Testis (tissue), 3 donors: ENCODE measurements around the gene CAMTA2. TPM values are rescaled to one million over a fixed set of nuclear protein-coding genes. Genes with fewer than 3 reads are reported as not detected.
A peak's percentile ranks its signal among the peaks of the same experiment; 100 is the strongest.

Experiments used
- DNase-seq: peaks from one replicate; pipeline ENCODE4 v3.0.0-alpha.2; 2019
- H3K27ac ChIP-seq, 2 donors: fragments of 200-600 bp; sonication (generic); one replicate each; pipeline ENCODE4 v1.5.1; 2019
- H3K27me3 ChIP-seq: fragments of 200-600 bp; sonication (generic); one replicate; pipeline ENCODE4 v1.5.1; 2019
- H3K36me3 ChIP-seq: fragments of 200-600 bp; sonication (generic); one replicate; pipeline ENCODE4 v1.5.1; 2017; ENCODE audit warnings: low read depth; ENCODE audit errors: missing control alignments
- H3K4me1 ChIP-seq: fragments of 200-600 bp; sonication (generic); one replicate; pipeline ENCODE4 v1.5.1; 2019
- H3K4me3 ChIP-seq, 2 donors: fragments of 200-600 bp; sonication (generic); one replicate each; pipeline ENCODE4 v1.5.1; 2017 to 2019
- H3K9me3 ChIP-seq: fragments of 200-600 bp; sonication (generic); one replicate; pipeline ENCODE4 v1.5.1; 2017
- POLR2A ChIP-seq: fragments of 450-650 bp; IDR thresholded peaks from one replicate; pipeline ENCODE4 v1.6.1; 2017; ENCODE audit warnings: antibody characterized with exemption, mild to moderate bottlenecking, moderate library complexity
- WGBS, 2 donors: methylation state at CpG; one replicate each; pipeline ENCODE4 v1.1.5; 2018; 5-methylcytosine and 5-hydroxymethylcytosine counted together
- intact Hi-C: fragments of 100-400 bp; cut with DNase I; formaldehyde crosslinking; loops from one replicate; pipeline ENCODE4 v1.15.1; 2023; ENCODE audit warnings: low total_unique reads
- polyA plus RNA-seq: library from polyadenylated mRNA; stranded (reverse); fragments of 350-450 nt; fragmentation: Illumina TruSeq; extraction: RNeasy Lipid Tissue Mini Kit (QIAGEN cat#74804); gene quantifications from one replicate; pipeline ENCODE4 v1.2.3, GENCODE V29; 2014; ENCODE audit warnings: low read depth, low replicate concordance; ENCODE audit not compliant: insufficient read depth
- total RNA-seq, 2 donors: library from RNA; depleted of rRNA; stranded (reverse); fragments of >200 nt; gene quantifications; one replicate each; pipeline ENCODE4 v1.2.3, GENCODE V29; 2016
- TF ChIP-seq, protein P1 (sequence below), 3 experiments: fragments of 450-650 bp in 2 of 3; fragments of 200-600 bp in 1 of 3; sonication (generic) in 1 of 3; IDR thresholded peaks; one replicate each; pipeline ENCODE4 v1.5.1; 2016 to 2019; ENCODE audit warnings: antibody characterized with exemption in 3 of 3, mild to moderate bottlenecking in 2 of 3, moderate library complexity in 1 of 3

Gene CAMTA2
- total and polyA plus RNA-seq, 3 donors from 2014 or later, result 22.4 to 59.3 (median 51.3) TPM

DNA sequence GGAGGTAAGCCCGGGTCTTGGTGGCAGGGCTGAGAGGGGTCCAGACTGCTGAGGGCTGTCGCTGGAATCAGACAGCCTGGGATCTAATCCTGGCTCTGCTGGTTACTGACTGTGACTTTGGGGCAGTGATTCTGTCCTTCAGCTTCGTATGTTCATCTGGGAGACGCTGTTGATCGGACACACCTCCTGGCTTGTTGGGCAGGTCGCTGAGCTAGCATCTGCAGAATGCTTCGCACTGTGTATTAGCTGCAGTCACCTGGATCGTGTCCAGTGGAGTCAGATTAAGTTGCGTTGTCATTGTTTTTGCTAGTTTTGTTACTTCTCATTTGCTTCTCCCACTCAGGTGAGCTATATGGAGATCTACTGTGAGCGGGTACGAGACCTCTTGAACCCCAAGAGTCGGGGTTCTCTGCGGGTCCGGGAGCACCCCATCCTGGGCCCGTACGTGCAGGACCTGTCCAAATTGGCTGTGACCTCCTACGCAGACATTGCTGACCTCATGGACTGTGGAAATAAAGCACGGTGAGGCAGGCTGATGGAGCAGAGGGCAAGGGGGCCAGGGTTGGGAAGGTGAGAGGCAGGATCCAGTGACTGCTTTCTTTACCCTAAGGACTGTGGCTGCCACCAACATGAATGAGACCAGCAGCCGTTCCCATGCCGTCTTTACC lies 14.8 kb upstream of the CAMTA2 start:
- no peak for DNase-seq
- no peak for TF ChIP-seq POLR2A
- TF ChIP-seq, protein P1, sequence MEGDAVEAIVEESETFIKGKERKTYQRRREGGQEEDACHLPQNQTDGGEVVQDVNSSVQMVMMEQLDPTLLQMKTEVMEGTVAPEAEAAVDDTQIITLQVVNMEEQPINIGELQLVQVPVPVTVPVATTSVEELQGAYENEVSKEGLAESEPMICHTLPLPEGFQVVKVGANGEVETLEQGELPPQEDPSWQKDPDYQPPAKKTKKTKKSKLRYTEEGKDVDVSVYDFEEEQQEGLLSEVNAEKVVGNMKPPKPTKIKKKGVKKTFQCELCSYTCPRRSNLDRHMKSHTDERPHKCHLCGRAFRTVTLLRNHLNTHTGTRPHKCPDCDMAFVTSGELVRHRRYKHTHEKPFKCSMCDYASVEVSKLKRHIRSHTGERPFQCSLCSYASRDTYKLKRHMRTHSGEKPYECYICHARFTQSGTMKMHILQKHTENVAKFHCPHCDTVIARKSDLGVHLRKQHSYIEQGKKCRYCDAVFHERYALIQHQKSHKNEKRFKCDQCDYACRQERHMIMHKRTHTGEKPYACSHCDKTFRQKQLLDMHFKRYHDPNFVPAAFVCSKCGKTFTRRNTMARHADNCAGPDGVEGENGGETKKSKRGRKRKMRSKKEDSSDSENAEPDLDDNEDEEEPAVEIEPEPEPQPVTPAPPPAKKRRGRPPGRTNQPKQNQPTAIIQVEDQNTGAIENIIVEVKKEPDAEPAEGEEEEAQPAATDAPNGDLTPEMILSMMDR (IDR thresholded peaks at IDR 0.05), result no peak
- Histone ChIP-seq H3K36me3 (no peaks in the 10 kb centered on the region), H3K9me3 (no peaks in the 10 kb centered on the region), H3K4me1 (peaks cover 20% of the 10 kb centered on the region), H3K27me3 (no peaks in the 10 kb centered on the region), H3K4me3 (no peak overlapping the region), H3K27ac (no peak overlapping the region)
- intact Hi-C loops, result no loop called here
- 91 to 94% methylated on average over 20 of the region's 20 CpGs for WGBS, 2 donors

DNA sequence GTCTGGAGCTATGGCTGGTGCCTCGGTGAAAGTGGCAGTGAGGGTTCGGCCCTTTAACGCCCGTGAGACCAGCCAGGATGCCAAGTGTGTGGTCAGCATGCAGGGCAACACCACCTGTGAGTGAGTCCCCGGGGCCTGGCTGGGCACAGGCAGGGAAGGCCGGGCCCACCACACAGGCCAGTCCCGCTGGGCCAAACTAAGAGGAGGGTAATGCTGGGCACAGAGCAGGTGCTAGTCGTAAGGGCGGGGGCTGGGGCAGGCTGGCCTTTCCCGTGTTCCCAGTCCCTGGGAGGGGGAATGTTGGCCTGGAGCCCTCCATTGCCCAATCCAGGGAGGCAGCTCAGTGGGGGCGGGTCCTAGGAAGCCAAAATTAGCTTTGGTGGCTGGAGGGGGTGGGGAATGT lies 12.8 kb upstream of the CAMTA2 start:
- WGBS, 2 donors, result 79 to 83% methylated on average over 8 to 11 of the region's 11 CpGs
- H3K36me3 ChIP-seq, result no peaks in the 10 kb centered on the region
- no peak overlapping the region for H3K27ac ChIP-seq

DNA sequence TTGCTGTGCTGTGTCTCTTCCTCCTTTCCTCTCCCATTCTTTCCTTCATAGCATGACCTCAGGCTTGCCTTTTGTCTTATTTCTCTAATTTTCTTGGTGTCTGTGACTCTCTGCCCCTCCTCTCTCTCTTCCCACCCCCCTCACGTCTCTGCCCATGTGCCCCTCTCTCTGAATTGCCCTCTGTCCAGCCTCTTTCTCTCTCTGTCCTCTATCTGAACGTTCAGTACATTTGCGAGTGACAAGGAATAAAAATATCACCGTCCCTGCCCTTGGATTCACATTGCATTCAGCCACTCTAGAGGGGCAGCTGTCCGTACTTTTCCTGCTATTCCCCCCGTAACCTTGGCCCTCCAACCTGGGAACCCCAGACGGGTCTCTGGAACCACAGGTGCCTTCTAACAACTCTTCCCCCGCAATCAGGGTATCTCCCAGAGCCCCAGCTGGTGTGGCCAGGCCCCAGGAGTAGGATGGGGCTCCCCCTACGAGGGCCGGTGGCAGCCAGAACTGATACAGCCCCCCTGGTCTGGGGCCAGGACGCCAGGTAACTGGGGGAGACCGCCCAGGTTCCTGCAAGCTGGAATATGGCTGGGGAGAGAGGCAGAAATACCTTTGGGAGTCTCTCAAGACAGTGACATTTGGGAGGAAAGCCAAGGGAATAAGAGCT lies 12.1 kb upstream of the CAMTA2 start:
- Histone ChIP-seq H3K4me1 (peaks cover 20% of the 10 kb centered on the region), H3K9me3 (no peaks in the 10 kb centered on the region), H3K4me3 (no peak overlapping the region), H3K27ac (no peak overlapping the region), H3K36me3 (no peaks in the 10 kb centered on the region), H3K27me3 (no peaks in the 10 kb centered on the region)
- intact Hi-C loops, result no loop called here
- no peak for TF ChIP-seq POLR2A
- TF ChIP-seq, protein P1 (IDR thresholded peaks at IDR 0.05), result no peak
- no peak for DNase-seq
- WGBS, 2 donors, result 67 to 71% methylated on average over 11 to 12 of the region's 12 CpGs

More for the DNA sequence above, 12.8 kb upstream of the CAMTA2 start:
- intact Hi-C loops, result no loop called here
- no peak for TF ChIP-seq POLR2A
- TF ChIP-seq, protein P1 (IDR thresholded peaks at IDR 0.05), result no peak
- Histone ChIP-seq H3K9me3 (no peaks in the 10 kb centered on the region), H3K27me3 (no peaks in the 10 kb centered on the region), H3K4me1 (peaks cover 20% of the 10 kb centered on the region), H3K4me3 (no peak overlapping the region)
- DNase-seq, result no peak

DNA sequence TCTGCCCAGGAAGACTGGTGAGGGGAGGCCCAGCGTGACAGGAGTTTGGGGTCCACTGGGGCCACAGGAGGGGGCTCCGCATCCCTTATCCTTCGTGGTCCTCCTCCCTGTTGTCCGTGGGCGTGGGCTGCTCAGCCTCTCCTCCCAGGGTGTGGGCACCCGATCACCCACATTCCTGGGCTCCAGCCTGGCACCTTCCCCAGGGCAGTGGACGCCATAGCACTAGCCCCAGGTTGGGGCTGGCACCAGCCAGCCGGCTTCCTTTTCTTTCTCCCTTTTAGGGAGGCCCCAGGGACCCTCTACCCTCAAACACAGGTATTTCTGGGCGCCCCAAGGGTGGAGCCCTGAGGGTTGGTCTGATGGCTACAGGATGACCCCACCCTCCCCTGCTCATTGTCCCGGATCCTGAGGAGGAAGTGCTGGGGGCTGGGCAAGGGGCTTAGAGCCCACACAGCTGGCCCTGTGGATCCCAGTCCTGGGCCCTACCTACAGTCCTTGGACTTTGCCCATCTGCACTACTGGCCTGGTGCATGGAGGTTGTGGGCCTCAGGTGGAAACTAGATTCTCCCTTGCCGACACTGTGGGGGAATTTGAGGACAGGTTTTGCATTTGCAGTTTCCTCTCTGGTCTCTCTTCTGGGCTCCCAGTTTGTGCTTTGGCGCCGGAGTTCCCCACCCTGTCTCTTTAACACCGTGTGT lies 11.4 kb upstream of the CAMTA2 start:
- no peaks in the 10 kb centered on the region for H3K9me3 ChIP-seq
- no peaks in the 10 kb centered on the region for H3K27me3 ChIP-seq
- 17 to 19% methylated on average over 4 to 14 of the region's 14 CpGs for WGBS, 2 donors
- no peaks in the 10 kb centered on the region for H3K36me3 ChIP-seq
- peak overlapping the region; percentile 85 to 89 for H3K4me3 ChIP-seq
- no peak for DNase-seq
- H3K4me1 ChIP-seq, result peaks cover 20% of the 10 kb centered on the region
- intact Hi-C loops, result no loop called here
- peak overlapping the region in 1 of 2 donors; percentile 72 for H3K27ac ChIP-seq
- TF ChIP-seq POLR2A, result no peak
- TF ChIP-seq, protein P1 (IDR thresholded peaks at IDR 0.05), result no peak
